ENCODE measurements around the gene MYL4.
"Not testable (repeated sequence)": the region's sequence is repeated elsewhere in the genome, so short reads cannot be mapped to it uniquely, and the experiment has no call there.

MYL4 gene

GRCh38 chr17:47212458-47212857 is 3.3 kb downstream of the MYL4 start:
- DNase-seq (ENCODE audit: low read depth), result no peak
- H3K4me3 ChIP-seq (ENCODE audit: low read depth, low read length), result no peak overlapping the region
- TF ChIP-seq CTCF (IDR thresholded peaks at IDR 0.05; ENCODE audit: insufficient read depth, low read depth, low read length, missing control alignments), result no peak

GRCh38 chr17:47213540-47213939 is 4.4 kb downstream of the MYL4 start:
- no peak for TF ChIP-seq CTCF (IDR thresholded peaks at IDR 0.05; ENCODE audit: insufficient read depth, low read depth, low read length, missing control alignments)
- H3K4me3 ChIP-seq (ENCODE audit: low read depth, low read length), result no peak overlapping the region
- DNase-seq (ENCODE audit: low read depth), result no peak

- TF ChIP-seq CTCF (IDR thresholded peaks at IDR 0.05; ENCODE audit: insufficient read depth, low read depth, low read length, missing control alignments), result no peak
- no peak for DNase-seq (ENCODE audit: low read depth)
- no peak overlapping the region for H3K4me3 ChIP-seq (ENCODE audit: low read depth, low read length)
These were observed 5.8 kb downstream of the MYL4 start for GRCh38 chr17:47214931-47215330.

- not testable (repeated sequence) for H3K4me3 ChIP-seq (ENCODE audit: low read depth, low read length); DNase-seq (ENCODE audit: low read depth)
These were observed 7.7 kb downstream of the MYL4 start for GRCh38 chr17:47216821-47217220.

GRCh38 chr17:47217279-47217678 is 8.1 kb downstream of the MYL4 start:
- not testable (repeated sequence) for DNase-seq (ENCODE audit: low read depth); H3K4me3 ChIP-seq (ENCODE audit: low read depth, low read length)

GRCh38 chr17:47218896-47219430 is 9.8 kb downstream of the MYL4 start:
- peak; percentile 16 for DNase-seq (ENCODE audit: low read depth)
- no peak for TF ChIP-seq CTCF (IDR thresholded peaks at IDR 0.05; ENCODE audit: insufficient read depth, low read depth, low read length, missing control alignments)
- H3K4me3 ChIP-seq (ENCODE audit: low read depth, low read length), result no peak overlapping the region

- DNase-seq (ENCODE audit: low read depth), result no peak
- TF ChIP-seq CTCF (IDR thresholded peaks at IDR 0.05; ENCODE audit: insufficient read depth, low read depth, low read length, missing control alignments), result no peak
- H3K4me3 ChIP-seq (ENCODE audit: low read depth, low read length), result no peak overlapping the region
These were observed 10.7 kb downstream of the MYL4 start for GRCh38 chr17:47219621-47220475.

- DNase-seq (ENCODE audit: low read depth), result no peak
- no peak for TF ChIP-seq CTCF (IDR thresholded peaks at IDR 0.05; ENCODE audit: insufficient read depth, low read depth, low read length, missing control alignments)
These were observed 11.4 kb downstream of the MYL4 start for GRCh38 chr17:47220531-47220999.

More at GRCh38 chr17:47220531-47220999, 11.4 kb downstream of the MYL4 start:
- H3K4me3 ChIP-seq (ENCODE audit: low read depth, low read length), result no peak overlapping the region

Data from GM12865 (cell line).